Epithelial cell of esophagus (primary cell): ENCODE data around the gene COL4A4.
A peak's percentile ranks its signal among the peaks of the same experiment; 100 is the strongest.
"Not testable (repeated sequence)": the region's sequence is repeated elsewhere in the genome, so short reads cannot be mapped to it uniquely, and the experiment has no call there.

Experiments used
- DNase-seq: peaks from one replicate; pipeline ENCODE4 v3.0.0; 2010; ENCODE audit warnings: low read depth
- H3K4me3 ChIP-seq: 2 replicates; pipeline ENCODE4 v1.5.1; 2011; ENCODE audit warnings: mild to moderate bottlenecking, low read length, control low read depth
- TF ChIP-seq, protein P1 (sequence below): IDR thresholded peaks from 2 replicates; pipeline ENCODE4 v1.5.1; 2011; ENCODE audit warnings: low read depth, mild to moderate bottlenecking, low read length, control low read depth, inconsistent platforms; ENCODE audit not compliant: insufficient read depth; ENCODE audit errors: missing control alignments

Gene COL4A4

DNA sequence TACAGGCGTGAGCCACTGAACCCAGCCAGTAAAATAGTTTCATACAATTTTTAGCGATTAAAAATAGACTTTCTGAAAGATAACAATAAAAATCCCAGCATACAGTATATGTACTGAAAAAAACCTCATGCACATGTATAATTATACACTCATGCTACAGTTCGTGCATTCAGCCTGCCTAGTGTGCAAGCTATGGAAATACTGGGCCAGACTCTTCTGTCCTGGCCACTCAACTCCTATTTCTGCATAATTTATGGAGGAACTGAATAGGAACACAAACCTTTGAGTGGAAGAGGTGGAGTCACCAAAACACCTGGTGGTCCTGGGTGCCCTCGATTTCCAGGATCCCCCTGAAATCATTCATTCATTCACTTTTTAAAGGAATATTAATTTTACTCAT is 64.7 kb downstream of the COL4A4 start:
- DNase-seq, result no peak
- TF ChIP-seq, protein P1, sequence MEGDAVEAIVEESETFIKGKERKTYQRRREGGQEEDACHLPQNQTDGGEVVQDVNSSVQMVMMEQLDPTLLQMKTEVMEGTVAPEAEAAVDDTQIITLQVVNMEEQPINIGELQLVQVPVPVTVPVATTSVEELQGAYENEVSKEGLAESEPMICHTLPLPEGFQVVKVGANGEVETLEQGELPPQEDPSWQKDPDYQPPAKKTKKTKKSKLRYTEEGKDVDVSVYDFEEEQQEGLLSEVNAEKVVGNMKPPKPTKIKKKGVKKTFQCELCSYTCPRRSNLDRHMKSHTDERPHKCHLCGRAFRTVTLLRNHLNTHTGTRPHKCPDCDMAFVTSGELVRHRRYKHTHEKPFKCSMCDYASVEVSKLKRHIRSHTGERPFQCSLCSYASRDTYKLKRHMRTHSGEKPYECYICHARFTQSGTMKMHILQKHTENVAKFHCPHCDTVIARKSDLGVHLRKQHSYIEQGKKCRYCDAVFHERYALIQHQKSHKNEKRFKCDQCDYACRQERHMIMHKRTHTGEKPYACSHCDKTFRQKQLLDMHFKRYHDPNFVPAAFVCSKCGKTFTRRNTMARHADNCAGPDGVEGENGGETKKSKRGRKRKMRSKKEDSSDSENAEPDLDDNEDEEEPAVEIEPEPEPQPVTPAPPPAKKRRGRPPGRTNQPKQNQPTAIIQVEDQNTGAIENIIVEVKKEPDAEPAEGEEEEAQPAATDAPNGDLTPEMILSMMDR, result no peak
- H3K4me3 ChIP-seq, result no peak overlapping the region

DNA sequence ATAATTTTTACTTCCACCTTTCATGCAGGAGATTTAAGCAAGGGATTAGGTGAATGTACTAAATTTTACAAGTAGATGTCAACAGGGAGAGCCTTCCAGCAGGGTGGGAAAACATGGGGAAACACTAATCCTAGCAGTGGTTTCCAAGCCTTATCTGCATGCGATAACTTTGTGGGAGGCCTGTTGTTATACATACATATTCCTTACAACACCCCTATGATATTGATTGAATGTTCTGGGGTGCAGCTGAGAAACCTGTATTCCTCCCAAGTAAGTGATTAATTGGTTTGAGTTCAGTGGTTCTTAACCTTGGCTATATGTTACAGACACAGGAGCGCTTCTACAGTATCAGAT is 65.9 kb downstream of the COL4A4 start:
- TF ChIP-seq, protein P1, result no peak
- DNase-seq, result no peak
- no peak overlapping the region for H3K4me3 ChIP-seq

DNA sequence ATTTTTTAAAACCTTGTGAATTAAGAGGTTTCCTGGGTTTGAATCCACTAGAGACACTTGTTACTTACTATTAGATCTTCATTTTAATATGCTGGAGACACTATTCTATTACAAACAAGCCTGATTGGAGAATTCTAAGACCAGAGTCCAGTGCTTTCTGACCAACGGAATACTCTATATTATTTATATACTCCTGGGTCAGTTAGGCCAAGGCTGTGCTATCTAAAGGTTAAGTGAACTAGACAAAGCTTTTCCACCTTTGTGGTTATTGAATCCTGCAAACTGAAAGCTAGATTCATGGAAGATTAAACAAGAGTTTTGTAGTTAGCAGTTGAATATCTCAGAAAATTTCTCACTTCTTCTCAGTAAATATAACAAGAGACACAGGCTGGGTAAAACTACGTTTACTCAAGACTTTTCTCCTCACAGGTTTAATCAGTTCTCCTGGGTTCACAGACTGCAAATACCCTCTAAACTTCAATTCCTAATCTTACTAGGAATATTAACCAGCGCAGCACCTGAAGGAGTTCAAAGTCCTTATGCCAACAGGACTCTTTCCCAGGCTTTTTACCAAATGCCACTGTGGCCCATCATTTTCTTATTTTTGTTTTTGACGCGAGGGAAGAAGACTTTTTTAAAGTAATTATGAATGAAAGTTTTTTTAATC is 66.4 kb downstream of the COL4A4 start:
- TF ChIP-seq, protein P1, result no peak
- no peak overlapping the region for H3K4me3 ChIP-seq
- DNase-seq, result no peak

DNA sequence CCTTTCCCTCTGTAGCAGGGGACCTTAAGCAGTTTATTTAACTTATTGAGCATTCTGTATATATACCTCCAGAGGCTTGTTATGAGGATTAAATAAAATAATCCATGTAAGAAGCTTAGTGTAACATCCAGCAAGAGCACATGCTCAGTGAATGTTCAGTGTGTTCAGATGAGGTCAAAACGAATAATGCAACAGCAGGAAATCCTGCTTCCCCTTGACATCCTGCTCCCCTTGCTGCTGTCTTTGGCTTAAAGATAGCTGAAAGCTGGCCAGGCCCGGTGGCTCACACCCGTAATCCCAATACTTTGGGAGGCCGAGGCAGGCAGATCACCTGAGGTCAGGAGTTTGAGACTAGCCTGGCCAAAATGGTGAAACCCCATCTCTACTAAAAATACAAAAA is 68.7 kb downstream of the COL4A4 start:
- TF ChIP-seq, protein P1, result no peak
- H3K4me3 ChIP-seq, result no peak overlapping the region
- DNase-seq, result no peak

DNA sequence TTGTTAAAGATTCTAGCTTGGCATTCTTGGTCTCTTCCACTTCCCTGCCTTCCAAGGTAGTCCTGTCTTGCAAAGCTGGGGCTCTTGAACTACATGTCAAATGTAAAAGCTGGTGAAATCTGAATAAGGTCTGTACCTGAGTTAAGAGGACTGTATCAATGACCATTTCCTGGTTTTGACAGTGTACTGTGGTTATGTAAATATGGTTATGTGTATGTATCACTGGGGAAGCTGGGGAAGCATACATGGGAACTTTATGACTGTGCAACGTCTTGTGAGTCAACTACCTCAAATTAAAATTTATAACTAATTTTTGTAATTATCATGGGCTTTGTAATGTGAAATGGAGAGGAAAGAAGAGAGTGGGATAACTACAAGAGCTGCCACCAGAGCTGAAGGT is 81.7 kb downstream of the COL4A4 start:
- DNase-seq, result peak; percentile 6
- no peak overlapping the region for H3K4me3 ChIP-seq
- TF ChIP-seq, protein P1, result no peak

DNA sequence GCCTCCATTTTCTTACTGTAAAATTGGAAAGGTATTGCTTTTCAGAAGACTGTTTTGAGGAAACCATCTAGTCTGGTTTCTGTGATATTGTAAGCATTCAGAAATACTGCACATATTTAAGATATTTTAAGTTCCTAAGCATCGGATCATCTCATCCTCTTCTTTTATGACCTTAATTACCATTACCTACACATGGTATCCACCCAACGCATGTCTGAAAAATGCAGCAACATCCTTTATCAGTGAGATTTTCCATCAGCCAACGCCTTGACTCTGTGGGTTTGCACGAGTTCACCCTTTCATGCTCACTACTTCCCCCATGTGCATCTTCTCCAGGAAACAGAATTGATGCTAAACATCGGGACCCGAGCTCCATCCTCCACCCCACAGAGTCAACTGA is 84.3 kb downstream of the COL4A4 start:
- TF ChIP-seq, protein P1, result no peak
- no peak overlapping the region for H3K4me3 ChIP-seq
- no peak for DNase-seq

DNA sequence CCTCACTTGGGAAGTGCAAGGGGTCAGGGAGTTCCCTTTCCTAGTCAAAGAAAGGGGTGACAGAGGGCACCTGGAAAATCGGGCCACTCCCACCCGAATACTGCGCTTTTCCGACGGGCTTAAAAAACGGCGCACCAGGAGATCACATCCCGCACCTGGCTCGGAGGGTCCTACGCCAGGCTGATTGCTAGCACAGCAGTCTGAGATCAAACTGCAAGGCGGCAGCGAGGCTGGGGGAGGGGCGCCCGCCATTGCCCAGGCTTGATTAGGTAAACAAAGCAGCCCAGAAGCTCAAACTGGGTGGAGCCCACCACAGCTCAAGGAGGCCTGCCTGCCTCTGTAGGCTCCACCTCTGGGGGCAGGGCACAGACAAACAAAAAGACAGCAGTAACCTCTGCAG is 98.9 kb downstream of the COL4A4 start:
- not testable (repeated sequence) for H3K4me3 ChIP-seq, DNase-seq
